ENCODE measurements around the gene PHACTR1.

DNA sequence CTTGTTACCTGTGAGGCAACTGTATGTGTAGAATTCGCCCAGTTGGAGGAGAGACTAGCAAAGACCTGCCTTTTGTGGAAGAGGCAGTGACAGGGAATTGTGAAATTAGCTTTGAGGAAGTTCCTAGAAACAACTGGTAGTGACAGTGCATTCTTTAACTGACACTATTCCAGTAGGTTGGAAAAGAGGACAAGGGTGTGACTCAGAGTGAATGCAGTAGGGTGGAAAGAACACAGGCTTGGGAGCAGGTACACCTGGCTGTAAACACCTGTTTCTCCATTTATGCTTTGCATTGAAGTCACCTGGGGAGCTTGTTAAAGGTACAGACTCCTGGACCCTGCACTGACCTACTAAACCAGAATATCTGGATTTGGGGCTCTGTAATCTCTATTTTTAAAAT is 295.7 kb downstream of the PHACTR1 start:
- TF ChIP-seq, protein P1, sequence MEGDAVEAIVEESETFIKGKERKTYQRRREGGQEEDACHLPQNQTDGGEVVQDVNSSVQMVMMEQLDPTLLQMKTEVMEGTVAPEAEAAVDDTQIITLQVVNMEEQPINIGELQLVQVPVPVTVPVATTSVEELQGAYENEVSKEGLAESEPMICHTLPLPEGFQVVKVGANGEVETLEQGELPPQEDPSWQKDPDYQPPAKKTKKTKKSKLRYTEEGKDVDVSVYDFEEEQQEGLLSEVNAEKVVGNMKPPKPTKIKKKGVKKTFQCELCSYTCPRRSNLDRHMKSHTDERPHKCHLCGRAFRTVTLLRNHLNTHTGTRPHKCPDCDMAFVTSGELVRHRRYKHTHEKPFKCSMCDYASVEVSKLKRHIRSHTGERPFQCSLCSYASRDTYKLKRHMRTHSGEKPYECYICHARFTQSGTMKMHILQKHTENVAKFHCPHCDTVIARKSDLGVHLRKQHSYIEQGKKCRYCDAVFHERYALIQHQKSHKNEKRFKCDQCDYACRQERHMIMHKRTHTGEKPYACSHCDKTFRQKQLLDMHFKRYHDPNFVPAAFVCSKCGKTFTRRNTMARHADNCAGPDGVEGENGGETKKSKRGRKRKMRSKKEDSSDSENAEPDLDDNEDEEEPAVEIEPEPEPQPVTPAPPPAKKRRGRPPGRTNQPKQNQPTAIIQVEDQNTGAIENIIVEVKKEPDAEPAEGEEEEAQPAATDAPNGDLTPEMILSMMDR (IDR thresholded peaks at IDR 0.05) = no peak
- TF ChIP-seq, protein P2, sequence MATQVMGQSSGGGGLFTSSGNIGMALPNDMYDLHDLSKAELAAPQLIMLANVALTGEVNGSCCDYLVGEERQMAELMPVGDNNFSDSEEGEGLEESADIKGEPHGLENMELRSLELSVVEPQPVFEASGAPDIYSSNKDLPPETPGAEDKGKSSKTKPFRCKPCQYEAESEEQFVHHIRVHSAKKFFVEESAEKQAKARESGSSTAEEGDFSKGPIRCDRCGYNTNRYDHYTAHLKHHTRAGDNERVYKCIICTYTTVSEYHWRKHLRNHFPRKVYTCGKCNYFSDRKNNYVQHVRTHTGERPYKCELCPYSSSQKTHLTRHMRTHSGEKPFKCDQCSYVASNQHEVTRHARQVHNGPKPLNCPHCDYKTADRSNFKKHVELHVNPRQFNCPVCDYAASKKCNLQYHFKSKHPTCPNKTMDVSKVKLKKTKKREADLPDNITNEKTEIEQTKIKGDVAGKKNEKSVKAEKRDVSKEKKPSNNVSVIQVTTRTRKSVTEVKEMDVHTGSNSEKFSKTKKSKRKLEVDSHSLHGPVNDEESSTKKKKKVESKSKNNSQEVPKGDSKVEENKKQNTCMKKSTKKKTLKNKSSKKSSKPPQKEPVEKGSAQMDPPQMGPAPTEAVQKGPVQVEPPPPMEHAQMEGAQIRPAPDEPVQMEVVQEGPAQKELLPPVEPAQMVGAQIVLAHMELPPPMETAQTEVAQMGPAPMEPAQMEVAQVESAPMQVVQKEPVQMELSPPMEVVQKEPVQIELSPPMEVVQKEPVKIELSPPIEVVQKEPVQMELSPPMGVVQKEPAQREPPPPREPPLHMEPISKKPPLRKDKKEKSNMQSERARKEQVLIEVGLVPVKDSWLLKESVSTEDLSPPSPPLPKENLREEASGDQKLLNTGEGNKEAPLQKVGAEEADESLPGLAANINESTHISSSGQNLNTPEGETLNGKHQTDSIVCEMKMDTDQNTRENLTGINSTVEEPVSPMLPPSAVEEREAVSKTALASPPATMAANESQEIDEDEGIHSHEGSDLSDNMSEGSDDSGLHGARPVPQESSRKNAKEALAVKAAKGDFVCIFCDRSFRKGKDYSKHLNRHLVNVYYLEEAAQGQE (IDR thresholded peaks at IDR 0.05; ENCODE audit: insufficient read depth in 1 of 2, low read depth in 2 of 2, low read length in 1 of 2) = no peak
